Activated CD4-positive, CD25-positive, alpha-beta regulatory T cell treated with anti-CD3 and anti-CD28 coated beads, Interleukin-2, amount 50 U/mL, for 72 hours (primary cell): Measurements from ENCODE around the gene SYTL2.

Experiments
- DNase-seq: peaks from one replicate; pipeline ENCODE4 v3.0.0; 2021

SYTL2 gene

DNA sequence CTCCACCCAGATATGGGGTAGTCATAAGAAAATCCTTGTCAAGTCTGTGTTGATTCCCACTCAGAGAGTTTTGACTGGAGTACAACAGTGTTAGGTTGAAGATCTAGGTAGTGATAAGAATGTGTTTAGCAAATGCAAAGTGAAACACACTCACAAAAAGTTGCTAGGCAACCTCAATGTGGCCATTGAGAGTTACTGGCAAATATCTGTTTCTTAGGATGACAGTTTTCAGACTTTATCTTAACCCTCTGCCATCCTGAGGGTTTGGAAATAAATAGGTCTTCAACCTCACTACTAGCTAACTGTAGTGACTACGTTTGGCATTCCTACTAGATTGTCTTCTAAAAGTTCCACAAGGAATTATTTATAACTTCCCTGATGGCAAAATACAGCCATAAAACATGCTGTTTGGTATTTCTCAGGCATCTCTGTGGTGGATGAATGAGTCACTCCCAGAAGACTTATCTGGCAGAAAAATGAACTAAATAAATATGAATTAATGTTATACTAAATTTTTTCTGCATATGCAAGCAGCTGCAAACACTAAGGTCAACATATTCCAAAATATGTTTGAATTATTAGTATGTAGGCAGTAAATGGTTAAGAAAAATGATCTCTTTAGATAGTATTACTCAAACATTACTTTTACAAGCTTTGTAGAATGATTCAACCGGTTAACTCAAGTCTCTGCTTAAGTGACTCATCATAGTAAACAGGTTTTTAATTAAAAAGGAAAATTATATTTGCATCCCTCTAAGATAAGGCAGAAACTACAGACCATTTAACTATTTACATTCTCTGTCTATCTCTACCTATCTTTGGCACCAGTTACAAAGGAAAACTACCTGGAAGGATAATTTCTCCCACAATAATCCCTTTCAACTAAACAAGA is 17.1 kb upstream of the SYTL2 start:
- DNase-seq, result no peak

DNA sequence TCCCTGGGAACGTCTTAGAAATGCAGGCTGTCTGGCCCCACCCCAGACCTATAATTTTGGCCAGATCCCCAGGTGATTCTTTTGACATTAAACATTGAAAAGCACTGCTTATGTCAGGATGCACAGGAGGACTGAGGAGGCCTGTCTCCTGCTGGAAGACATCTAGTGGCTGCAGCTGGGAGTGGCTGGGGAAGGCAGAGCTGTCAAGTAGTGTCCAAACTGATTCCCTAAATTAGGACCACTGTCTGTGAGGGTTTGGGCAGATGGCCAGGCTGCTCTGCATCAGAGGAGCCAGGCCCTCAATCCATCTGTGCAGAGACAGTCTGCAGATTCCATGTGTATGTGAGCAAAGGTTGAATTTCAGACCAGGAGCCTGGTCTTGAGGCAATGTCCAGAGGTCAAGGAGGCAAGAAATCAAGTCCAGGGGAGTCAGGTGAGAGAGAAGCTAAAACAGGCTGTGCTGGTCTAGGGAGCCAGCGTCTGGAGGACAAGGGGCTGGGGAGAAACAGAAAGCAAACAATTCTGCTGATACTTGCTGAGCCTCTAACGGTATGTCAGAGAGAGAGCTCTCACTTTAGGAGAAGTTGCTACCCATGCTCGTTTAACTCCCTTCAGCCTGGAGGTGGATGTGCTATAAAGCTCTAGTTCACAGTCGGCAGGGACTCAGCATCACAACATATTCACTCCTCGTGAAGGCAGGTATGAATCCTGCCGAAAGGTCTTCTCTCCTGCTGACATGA is 15.3 kb upstream of the SYTL2 start:
- no peak for DNase-seq

DNA sequence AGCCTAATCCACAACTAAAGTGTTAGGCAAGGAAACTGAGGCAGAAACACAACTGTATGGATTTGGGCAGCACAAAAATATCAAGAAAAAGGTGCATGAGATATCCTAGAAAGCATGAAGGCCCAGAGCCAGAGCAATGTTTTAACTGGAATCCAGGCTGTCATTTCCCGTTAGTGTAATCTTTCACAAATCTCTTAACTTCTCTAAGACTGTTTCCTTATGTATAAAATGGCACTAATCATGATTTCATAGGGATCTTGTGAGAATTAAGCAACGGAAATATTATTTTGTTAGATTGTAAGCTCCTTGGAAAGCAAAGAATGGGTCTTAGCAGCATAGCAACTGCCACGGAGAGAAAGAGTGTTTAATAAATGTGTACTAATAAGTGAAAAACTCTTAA is 14.7 kb upstream of the SYTL2 start:
- DNase-seq, result no peak

DNA sequence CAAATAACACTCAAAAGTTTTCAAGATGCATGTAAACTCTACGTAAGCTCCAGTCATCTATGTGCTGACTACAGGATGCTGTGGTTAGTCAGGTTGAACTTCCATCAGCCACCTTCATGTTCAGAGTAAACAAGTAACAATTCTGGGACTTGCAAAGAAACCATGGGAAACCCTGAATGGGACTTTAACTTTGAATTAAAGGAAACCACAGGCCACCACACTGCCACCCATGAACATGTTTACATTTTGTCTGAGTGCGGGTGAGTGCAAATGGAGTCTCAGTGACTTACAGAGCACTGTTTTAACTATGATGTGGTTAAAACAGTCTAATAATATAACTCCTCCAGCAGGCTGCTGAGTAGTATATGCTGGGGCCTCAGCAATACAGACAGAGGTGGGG is 12.9 kb upstream of the SYTL2 start:
- DNase-seq, result no peak

DNA sequence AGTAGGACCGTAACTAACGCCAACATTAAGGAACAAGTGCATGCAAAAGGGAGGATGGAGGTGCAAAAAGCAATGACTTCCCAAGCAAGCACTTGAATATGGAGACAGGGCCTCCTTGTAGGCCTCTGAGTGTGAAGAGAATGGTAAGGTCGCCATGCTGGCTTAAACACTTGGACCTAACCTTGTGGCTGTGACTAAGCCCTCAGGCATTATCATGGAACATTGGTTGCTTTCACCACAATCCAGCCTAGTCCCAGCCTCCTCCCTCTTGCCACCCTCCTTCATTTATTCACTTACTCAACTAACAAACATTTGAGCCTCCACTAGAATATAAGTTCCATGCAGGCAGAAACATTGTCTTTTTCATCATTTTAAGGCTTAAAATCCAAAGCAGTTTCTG is 11.9 kb upstream of the SYTL2 start:
- DNase-seq, result no peak

DNA sequence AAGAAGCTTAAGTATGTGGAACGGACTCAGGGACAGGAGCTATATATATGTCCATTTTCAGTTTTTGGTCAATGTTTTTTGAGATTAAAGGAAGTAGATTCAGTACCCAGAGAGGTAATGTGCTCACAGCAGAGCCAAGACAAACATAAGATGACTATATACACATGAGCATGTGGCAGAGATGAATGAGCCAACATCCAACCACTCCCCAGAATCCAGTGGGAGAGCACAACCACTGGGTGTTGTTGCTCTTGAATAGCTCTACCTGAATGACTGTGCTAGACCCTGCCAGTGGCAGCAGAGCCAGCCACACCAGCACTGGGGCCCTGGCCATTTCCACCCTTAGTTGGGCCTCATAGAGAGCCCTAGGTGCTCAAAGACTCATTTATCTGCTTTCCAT is 10.7 kb upstream of the SYTL2 start:
- DNase-seq, result no peak

DNA sequence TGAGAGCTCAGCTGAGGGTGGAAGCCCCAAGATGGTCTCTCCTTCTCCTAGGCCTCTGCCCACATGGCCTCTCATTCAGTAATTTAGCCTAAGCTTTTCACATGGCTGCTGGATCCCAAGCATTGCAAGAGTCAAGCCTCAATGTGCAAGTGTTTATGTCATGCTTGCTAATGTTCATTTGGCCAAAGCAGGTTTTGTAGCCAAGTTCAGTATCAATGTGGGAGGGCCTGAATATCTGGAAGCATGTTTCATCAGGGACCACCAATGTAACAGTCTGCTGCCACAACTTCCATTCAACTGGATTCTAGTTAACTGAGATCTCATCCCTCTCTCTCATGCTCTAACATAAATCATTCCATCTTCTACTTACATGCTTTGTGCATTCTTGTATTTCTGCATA is 8.5 kb upstream of the SYTL2 start:
- no peak for DNase-seq

DNA sequence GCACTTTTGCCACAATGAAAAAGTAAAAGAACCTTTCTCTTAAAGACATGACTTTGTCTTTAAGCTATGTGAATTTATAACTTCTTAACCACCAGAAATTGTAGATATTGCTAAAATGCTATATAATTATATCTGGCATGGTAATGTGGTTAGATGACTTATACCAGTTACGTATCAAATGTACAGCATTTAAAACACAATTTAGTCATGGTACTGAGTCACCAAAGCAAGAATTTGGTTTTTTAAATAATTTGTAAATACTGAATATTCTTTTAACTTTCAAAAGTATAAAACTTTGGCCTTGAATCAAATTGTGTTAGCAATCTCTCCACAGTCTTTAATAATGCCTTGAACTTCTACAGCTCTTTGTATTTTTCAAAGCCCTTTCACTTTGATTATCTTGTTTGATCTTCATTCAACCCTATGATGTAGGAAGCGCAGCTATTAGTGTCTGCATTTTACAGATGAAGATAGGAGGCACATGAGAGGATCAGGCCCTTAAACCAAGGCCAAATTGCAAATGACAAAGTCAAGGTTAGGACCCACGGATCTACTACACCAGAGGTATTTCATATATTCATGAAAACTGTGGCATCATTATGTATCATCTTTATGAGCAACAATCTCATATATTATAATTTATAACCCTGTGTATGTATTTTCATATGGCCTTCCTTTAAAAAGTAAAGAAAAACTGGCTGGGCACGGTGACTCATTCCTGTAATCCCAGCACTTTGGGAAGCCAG is 4.4 kb upstream of the SYTL2 start:
- no peak for DNase-seq

DNA sequence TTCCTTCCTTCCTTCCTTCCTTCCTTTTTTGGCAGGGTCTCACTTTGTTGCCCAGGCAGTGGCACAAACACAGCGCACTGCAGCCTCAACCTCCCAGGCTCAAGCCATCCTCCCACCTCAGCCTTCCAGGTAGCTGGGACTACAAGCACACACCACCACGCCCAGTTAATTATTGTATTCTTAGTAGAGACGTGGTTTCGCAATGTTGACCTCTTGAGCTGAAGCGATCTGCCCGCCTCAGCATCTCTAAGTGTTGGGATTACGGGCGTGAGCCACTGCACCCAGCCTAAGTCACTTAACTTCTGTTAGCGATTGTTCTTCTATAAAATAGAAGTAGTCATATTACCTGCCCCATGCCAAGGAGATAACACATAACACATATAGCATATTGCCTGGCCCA is 2.8 kb upstream of the SYTL2 start:
- DNase-seq, result no peak

DNA sequence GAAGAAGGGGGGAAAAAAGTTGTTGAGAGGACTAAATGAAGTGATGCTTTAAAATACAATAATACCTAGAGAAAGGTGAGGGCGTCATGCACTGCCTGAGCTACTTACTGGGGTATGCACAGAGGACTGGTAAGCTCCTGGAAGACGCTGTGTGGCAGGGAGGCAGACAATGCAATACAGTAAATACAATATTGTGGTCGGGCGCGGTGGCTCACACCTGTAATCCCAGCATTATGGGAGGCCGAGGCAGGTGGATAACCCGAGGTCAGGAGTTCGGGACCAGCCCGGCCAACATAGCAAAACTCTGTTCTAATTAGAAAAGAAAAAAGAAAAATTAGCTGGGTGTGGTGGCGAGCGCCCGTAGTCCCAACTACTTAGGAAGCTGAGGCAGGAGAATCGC is 683 bp upstream of the SYTL2 start:
- no peak for DNase-seq

DNA sequence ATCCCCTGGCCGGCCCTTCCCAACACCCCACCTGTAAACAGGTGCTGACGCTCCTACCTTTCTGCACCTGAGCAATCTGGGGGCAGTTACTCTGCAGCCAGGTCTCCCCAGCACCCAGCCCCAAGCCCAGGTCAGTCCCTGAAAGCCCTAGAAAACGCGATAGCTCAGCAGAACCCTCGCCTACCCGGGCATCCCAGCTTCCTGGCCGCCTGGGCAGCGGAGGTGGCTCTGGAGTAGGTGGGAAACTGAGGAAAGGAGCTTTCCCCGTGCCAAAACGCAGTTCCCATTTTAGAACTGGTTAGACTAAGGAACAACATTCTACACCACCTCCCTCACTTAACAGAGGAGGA is 445 bp downstream of the SYTL2 start:
- DNase-seq, result no peak

DNA sequence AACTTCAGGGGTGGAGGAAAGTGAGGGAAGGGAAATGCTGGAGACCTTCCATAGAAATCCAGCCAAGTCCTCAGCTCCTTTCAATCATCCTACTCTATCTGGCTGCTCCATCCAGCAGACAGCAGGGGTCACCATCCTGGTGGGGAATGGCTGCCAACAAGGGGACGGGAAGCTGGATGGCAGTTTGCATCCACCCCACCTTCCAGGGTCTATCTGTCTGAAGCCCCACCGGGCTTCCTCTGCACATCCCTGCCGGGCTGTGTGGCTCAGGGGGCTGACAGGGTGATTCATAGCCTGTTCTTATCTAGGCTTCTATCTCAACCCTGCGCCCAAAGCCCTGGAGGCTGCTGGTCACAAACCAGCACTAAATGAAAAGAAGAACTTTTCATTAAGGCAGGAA is 1.1 kb downstream of the SYTL2 start:
- no peak for DNase-seq

DNA sequence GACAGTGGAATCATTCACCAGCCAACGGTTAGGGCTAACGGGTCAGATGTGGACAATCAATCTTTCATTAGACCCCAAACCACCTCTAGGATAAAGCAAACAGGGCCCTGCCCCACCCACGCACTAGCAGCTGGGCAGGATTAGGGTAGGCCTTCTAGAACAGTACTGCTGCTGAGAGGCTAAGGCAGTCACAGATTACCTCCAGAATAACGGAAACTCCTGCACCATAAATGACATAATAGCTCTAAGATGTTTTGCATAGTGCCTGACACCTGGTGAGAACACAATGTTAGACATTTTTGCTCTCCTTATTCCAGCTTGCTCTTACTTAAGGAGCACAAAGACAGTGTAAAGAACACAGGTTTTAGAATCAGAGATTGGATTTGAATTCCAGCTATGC is 1.8 kb downstream of the SYTL2 start:
- no peak for DNase-seq

DNA sequence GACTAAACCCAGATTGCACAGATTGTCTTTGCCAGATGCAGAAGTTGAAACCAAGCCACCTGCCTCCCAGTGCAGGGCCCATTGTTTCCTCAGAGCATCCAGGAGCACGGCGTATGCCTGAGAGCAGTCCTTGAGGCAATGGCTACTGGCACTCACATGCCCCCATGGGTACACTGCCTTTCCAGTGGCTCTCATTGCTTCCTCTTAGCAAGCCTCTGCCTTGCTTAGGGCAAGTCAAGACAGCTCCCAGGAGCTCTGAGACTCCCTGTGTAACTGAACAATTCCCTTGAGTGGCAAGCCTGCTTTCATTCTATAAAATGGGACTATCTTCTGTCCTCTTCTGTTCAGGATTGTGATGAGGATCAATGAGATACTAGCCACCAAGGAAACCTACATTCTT is 4.1 kb downstream of the SYTL2 start:
- DNase-seq, result no peak

DNA sequence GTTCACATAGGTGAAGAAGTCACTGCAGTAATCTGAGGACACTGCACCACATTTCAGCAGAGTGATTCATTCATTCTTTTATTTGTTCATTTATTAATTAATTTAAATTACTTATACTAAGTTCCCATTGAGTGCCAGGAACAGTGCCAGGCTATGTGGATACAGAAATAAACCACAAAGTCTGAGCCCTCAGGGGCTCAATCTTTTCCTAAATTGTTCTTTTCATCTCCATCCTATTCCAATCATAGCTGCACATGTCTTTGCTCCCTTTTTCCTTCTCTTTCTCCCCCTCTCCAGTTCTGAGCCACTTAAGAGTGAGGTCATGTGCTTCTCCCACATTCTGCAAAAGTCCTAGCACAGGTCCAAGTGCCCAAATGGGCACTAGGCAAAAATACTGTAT is 4.9 kb downstream of the SYTL2 start:
- no peak for DNase-seq

DNA sequence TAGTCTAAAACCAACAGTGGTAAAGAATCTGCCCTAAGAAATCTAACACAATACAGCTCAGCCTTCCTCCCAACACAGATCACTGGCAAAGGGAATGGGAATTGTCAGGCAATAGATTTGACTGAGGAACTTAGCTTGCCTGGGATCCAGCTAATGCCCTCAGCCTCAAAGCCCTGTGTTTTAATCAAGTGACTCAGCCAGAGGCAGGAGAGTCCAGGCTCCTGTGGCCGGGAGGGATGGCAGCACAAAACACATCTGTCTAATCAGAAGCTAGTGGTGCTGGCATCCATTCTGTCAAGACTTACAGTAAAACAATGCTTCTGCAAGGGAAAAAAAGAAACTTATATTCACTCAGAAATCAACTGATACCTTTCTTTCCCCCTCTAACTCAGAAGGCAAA is 5.6 kb downstream of the SYTL2 start:
- no peak for DNase-seq

DNA sequence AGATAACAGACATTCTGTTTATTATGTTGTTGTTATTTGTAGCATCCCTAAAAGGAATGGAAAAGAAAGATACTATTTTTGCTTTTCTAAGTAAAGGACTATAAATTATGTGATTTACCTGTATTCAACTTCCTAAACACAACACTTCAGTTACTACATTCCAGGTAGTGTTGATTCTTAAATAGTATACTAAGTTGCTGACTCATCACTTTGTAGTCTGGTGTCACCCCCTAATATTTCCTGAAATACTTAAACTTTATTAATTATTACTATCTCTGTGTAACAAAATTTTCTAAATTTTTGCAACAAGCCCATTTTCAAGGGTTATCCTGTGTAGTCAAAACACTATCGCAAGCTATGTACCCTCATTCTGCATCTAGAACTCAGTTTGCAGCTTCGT is 7.0 kb downstream of the SYTL2 start:
- no peak for DNase-seq

DNA sequence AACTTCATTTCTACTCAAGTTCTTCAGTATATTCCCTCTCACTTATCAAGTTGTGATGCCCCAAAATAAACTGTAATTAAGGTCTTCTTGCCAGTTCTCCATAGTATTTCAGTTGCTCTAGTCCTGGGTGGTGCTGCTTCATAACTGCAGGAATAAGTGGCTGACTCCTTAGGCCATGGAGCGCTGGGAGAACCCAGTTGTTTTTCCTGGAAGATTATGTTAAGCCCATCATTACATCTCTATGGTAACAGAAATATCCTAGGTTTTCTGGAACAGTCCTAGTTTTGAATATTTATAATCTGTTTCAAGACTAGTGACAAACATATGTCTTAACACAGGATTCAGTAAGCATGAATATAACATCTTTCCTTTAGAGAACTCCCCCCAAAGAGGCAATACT is 7.6 kb downstream of the SYTL2 start:
- DNase-seq, result no peak

DNA sequence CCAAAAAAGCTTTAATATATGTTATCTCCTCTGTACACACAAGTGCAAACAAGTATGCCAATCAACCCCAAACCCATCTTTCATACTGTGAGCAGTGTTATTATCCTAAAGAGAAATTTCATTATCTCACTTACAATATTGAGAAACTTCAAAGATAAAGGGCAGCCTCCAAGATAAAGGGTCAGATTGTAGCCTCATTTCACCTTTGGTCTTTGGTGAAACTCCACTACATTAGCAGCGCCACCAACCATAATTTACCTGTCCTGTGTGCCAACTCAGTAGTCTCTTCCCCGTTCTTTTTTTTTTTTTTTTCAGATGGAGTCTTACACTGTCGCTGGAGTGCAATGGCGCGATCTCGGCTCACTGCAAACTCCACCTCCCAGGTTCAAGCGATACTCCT is 9.4 kb downstream of the SYTL2 start:
- no peak for DNase-seq

DNA sequence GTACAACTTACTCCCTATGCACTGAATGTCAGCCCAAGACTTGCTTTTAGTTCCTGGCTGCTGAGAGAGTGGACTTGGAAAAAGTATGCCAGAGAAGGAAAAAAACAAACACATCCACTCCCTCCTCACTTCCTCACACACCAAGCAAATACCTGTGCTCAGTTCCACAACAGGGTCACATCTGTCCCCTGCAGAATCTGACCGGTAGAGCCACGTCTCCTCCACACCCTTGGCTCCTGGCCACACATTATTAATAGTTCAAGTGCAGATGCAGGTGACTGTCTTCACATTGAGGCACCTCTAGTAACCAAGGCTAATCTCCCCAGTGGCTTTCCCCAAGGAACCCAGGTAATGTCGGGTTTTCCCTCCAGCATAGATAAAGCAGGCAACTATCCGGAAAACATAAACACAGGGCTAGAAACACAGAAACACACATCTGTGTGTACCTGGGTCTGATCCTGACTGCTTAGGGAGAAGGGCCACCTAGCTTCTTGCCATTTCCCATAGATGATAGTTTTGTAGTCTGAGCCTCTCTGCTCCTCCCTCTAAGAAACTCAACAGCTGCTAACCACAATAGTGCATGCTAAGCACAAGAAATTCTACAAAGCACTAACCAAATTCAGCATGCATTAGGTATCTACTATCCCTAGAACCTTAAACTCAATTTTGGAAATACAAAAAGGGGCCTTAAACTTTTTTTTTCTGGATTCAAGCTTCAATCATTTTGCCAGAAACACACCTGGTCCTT is 10.2 kb downstream of the SYTL2 start:
- DNase-seq, result no peak

DNA sequence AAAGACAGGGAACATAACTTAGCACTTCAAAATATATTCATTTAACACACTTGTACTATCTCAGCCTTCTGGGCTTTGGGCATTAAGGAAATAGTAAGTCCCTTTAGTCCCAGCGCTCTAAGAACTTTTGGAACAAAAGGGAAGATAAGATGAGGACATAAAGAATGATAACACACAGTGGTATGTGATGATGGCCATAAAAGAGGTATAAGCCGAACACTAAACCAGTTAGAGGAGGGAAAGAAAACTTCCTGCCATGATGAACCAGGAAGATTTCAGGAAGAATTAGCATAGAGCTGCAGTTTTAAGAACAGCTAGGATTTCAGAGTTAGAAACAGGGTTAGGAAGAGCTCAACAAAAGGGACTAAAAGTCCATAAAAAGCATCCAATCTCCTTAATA is 11.8 kb downstream of the SYTL2 start:
- no peak for DNase-seq

DNA sequence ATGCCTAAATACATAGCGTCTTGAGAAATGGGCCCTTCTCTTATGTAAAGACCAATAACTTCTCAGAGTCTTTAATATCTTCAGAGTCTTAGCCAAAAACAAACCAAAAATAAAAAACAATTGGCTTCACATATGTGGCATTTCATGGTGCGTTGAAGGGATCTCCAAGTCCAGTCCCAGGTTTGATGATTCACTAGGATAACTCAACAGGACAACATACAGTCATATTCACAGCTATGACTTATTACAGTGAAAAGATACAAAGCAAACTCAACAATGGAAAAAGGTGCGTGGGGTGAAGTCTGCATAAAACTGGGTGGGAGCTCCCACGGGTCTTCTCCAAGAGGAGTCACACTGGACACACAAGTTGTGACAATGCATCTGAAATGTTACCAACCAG is 12.6 kb downstream of the SYTL2 start:
- no peak for DNase-seq
